H9 (cell line): Measurements from ENCODE around the gene ETFDH. TPM values are rescaled to one million over a fixed set of nuclear protein-coding genes. Genes with fewer than 3 reads are reported as not detected.
A peak's percentile ranks its signal among the peaks of the same experiment; 100 is the strongest.

ENCODE experiments used
- DNase-seq: peaks from one replicate; pipeline ENCODE4 v3.0.0-alpha.2; 2017
- H2AFZ ChIP-seq: one replicate; pipeline ENCODE4 v1.6.1; 2013; ENCODE audit warnings: mild to moderate bottlenecking, low read length, control low read depth, moderate library complexity
- H2AK5ac ChIP-seq: 2 replicates; pipeline ENCODE4 v1.6.1; 2013; ENCODE audit warnings: low read length, control low read depth, mixed read lengths; ENCODE audit not compliant: insufficient read length
- H2BK120ac ChIP-seq: one replicate; pipeline ENCODE4 v1.6.1; 2013; ENCODE audit warnings: low read depth, mild to moderate bottlenecking, low read length, control low read depth, inconsistent platforms; ENCODE audit not compliant: poor library complexity, severe bottlenecking
- H2BK12ac ChIP-seq: 2 replicates; pipeline ENCODE4 v1.6.1; 2013; ENCODE audit warnings: low read length, control low read depth, mixed read lengths, low read depth; ENCODE audit not compliant: insufficient read length
- H2BK15ac ChIP-seq: 2 replicates; pipeline ENCODE4 v1.6.1; 2013; ENCODE audit warnings: low read depth, low read length, control low read depth
- H2BK20ac ChIP-seq: one replicate; pipeline ENCODE4 v1.6.1; 2013; ENCODE audit warnings: low read depth, mild to moderate bottlenecking, low read length, control low read depth, inconsistent platforms; ENCODE audit not compliant: poor library complexity, severe bottlenecking
- H2BK5ac ChIP-seq: 2 replicates; pipeline ENCODE4 v1.6.1; 2013; ENCODE audit warnings: low read length, control low read depth, mixed read lengths; ENCODE audit not compliant: insufficient read length
- H3K14ac ChIP-seq: 2 replicates; pipeline ENCODE4 v1.6.1; 2013; ENCODE audit warnings: low read length, control low read depth; ENCODE audit not compliant: insufficient read depth
- H3K18ac ChIP-seq: 2 replicates; pipeline ENCODE4 v1.6.1; 2013; ENCODE audit warnings: low read depth, mild to moderate bottlenecking, mixed read lengths, low read length, control low read depth; ENCODE audit not compliant: insufficient read length
- H3K23ac ChIP-seq: 2 replicates; pipeline ENCODE4 v1.6.1; 2013; ENCODE audit warnings: low read length, control low read depth, mixed read lengths, low read depth; ENCODE audit not compliant: insufficient read length
- H3K23me2 ChIP-seq: 2 replicates; pipeline ENCODE4 v1.6.1; 2013; ENCODE audit warnings: low read depth, mild to moderate bottlenecking, mixed read lengths, low read length, control low read depth; ENCODE audit not compliant: insufficient read length, poor library complexity, severe bottlenecking
- H3K27ac ChIP-seq: 2 replicates; pipeline ENCODE4 v1.5.1; 2013; ENCODE audit warnings: low read length, control low read depth, mixed read lengths, low read depth; ENCODE audit not compliant: insufficient read length
- H3K27me3 ChIP-seq: 2 replicates; pipeline ENCODE4 v1.6.1; 2013; ENCODE audit warnings: low read length, control low read depth, inconsistent platforms; ENCODE audit not compliant: insufficient read depth
- H3K4ac ChIP-seq: 2 replicates; pipeline ENCODE4 v1.6.1; 2013; ENCODE audit warnings: low read depth, mild to moderate bottlenecking, control low read depth, inconsistent platforms, low read length, moderate library complexity
- H3K4me1 ChIP-seq: 2 replicates; pipeline ENCODE4 v1.6.1; 2013; ENCODE audit warnings: low read length, control low read depth, inconsistent platforms; ENCODE audit not compliant: insufficient read depth
- H3K4me2 ChIP-seq: 2 replicates; pipeline ENCODE4 v1.6.1; 2013; ENCODE audit warnings: low read length, control low read depth, mixed read lengths; ENCODE audit not compliant: insufficient read length, insufficient read depth
- H3K56ac ChIP-seq: 2 replicates; pipeline ENCODE4 v1.6.1; 2013; ENCODE audit warnings: low read depth, mild to moderate bottlenecking, mixed read lengths, low read length, control low read depth; ENCODE audit not compliant: insufficient read length
- H3K79me1 ChIP-seq: 2 replicates; pipeline ENCODE4 v1.6.1; 2013; ENCODE audit warnings: low read depth, mild to moderate bottlenecking, moderate library complexity, low read length, control low read depth, inconsistent platforms; ENCODE audit not compliant: insufficient read depth, poor library complexity, severe bottlenecking
- H3K79me2 ChIP-seq: 2 replicates; pipeline ENCODE4 v1.6.1; 2013; ENCODE audit warnings: low read length, control low read depth, inconsistent platforms; ENCODE audit not compliant: insufficient read depth
- H3K9ac ChIP-seq: 2 replicates; pipeline ENCODE4 v1.6.1; 2013; ENCODE audit warnings: low read length, control low read depth, mixed read lengths; ENCODE audit not compliant: insufficient read length; ENCODE audit errors: extremely low read depth
- H3K9me3 ChIP-seq: one replicate; pipeline ENCODE4 v1.6.1; 2013; ENCODE audit warnings: low read depth, low read length, inconsistent platforms; ENCODE audit not compliant: control insufficient read depth
- H3T11ph ChIP-seq: one replicate; pipeline ENCODE4 v1.6.1; 2013; ENCODE audit warnings: mild to moderate bottlenecking, low read length, control low read depth, inconsistent platforms
- H4K20me1 ChIP-seq: one replicate; pipeline ENCODE4 v1.6.1; 2013; ENCODE audit not compliant: control insufficient read depth, insufficient read length, insufficient read depth
- H4K5ac ChIP-seq: 2 replicates; pipeline ENCODE4 v1.6.1; 2013; ENCODE audit warnings: low read depth, mild to moderate bottlenecking, mixed read lengths, low read length, control low read depth; ENCODE audit not compliant: insufficient read length
- H4K8ac ChIP-seq: replicated peaks from 2 replicates; pipeline ENCODE4 v1.6.1; 2013; ENCODE audit warnings: low read length, control low read depth, mixed read lengths, low read depth; ENCODE audit not compliant: insufficient read length
- H4K91ac ChIP-seq: 2 replicates; pipeline ENCODE4 v1.6.1; 2013; ENCODE audit warnings: low read depth, mild to moderate bottlenecking, moderate library complexity, mixed read lengths, low read length, control low read depth; ENCODE audit not compliant: insufficient read length
- H3K27ac Mint-ChIP-seq, 3 experiments: 2 replicates in 2 of 3; 3 replicates in 1 of 3; pipeline ENCODE4 v1.8.0; 2020 to 2021; ENCODE audit warnings: mixed read lengths in 3 of 3, mild to moderate bottlenecking in 1 of 3, moderate library complexity in 1 of 3
- H3K27me3 Mint-ChIP-seq: 2 replicates; pipeline ENCODE4 v1.8.0; 2021; ENCODE audit warnings: low read depth, mild to moderate bottlenecking, moderate library complexity, mixed read lengths
- H3K36me3 Mint-ChIP-seq, 3 experiments: 2 replicates in 2 of 3; 3 replicates in 1 of 3; pipeline ENCODE4 v1.8.0; 2020 to 2021; ENCODE audit warnings: low read depth in 3 of 3, mixed read lengths in 3 of 3; ENCODE audit not compliant: insufficient read depth in 1 of 3
- H3K4me1 Mint-ChIP-seq, 2 experiments: 2 replicates each; pipeline ENCODE4 v1.8.0; 2020; ENCODE audit warnings: mixed read lengths in 2 of 2
- H3K4me3 Mint-ChIP-seq, 2 experiments: 2 replicates in 1 of 2; 3 replicates in 1 of 2; pipeline ENCODE4 v1.8.0; 2020 to 2021; ENCODE audit warnings: mild to moderate bottlenecking in 2 of 2, mixed read lengths in 2 of 2, moderate library complexity in 1 of 2
- H3K9me3 Mint-ChIP-seq, 2 experiments: 2 replicates in 1 of 2; 3 replicates in 1 of 2; pipeline ENCODE4 v1.8.0; 2020; ENCODE audit warnings: mild to moderate bottlenecking in 2 of 2, mixed read lengths in 2 of 2, moderate library complexity in 1 of 2
- WGBS: extraction: QIAGEN DNeasy Blood & Tissue Kit; methylation state at CpG from one replicate; pipeline ENCODE4 v1.1.7; 2013; ENCODE audit warnings: missing lambda C conversion rate, low lambda C conversion rate, mixed read lengths; ENCODE audit not compliant: insufficient read length; ENCODE audit errors: extremely low coverage; 5-methylcytosine and 5-hydroxymethylcytosine counted together
- total RNA-seq: library from RNA; stranded (reverse); gene quantifications from 2 replicates; pipeline ENCODE4 v1.2.1, GENCODE V29; 2021
- TF ChIP-seq, protein P1 (sequence below): fragments of 200-600 bp; sonication (generic); conservative IDR thresholded peaks from 3 replicates; pipeline ENCODE4 v1.8.0; 2021; ENCODE audit warnings: antibody characterized with exemption, mild to moderate bottlenecking

The ETFDH gene
- total RNA-seq, 1 experiment from 2014 or later = 12.8 TPM

- WGBS = no CpG with 5 or more reads among the region's 16 CpGs
Observed at GRCh38 chr4:158722291-158722916, 50.3 kb downstream of the ETFDH start.

More at GRCh38 chr4:158722291-158722916, 50.3 kb downstream of the ETFDH start:
- Histone ChIP-seq H4K20me1 (no peaks in the 10 kb centered on the region), H3K23ac (no peak overlapping the region), H3T11ph (no peak overlapping the region), H2AK5ac (no peak overlapping the region), H3K79me1 (peaks cover 2% of the 10 kb centered on the region), H2BK12ac (no peak overlapping the region), H3K9me3 (no peaks in the 10 kb centered on the region), H3K4me1 (peaks cover 2% of the 10 kb centered on the region; the same call in 1 of the 2 replicates), H2AFZ (no peak overlapping the region), H2BK15ac (no peak overlapping the region), H3K27ac (no peak overlapping the region), H2BK5ac (no peak overlapping the region), H4K5ac (peak overlapping the region; percentile 92), H4K91ac (no peak overlapping the region), H4K8ac (no peak overlapping the region), H3K9ac (peak overlapping the region; percentile 81), H3K18ac (peak overlapping the region; percentile 93), H3K79me2 (peaks cover 8% of the 10 kb centered on the region; the same call in 1 of the 2 replicates), H2BK20ac (no peak overlapping the region), H3K14ac (peak overlapping the region; percentile 96; the same call in 1 of the 2 replicates), H3K4me2 (peak overlapping the region; percentile 88), H3K23me2 (peaks cover 12% of the 10 kb centered on the region), H2BK120ac (no peak overlapping the region), H3K56ac (no peak overlapping the region), H3K27me3 (no peaks in the 10 kb centered on the region), H3K4ac (no peak overlapping the region; the same call in 1 of the 2 replicates)
- Mint-ChIP-seq H3K27ac (peak overlapping the region; percentile 52 to 95 (median 73); a peak in 6 of 7 replicates), H3K4me1 (peaks cover 11 to 14% of the 10 kb centered on the region in 2 experiments), H3K4me3 (peak overlapping the region; percentile 86 to 92), H3K27me3 (no peaks in the 10 kb centered on the region), H3K9me3 (no peaks in the 10 kb centered on the region), H3K36me3 (peaks cover 27 to 41% (median 38%) of the 10 kb centered on the region in 3 experiments)
- peak; percentile 26 for DNase-seq
- TF ChIP-seq, protein P1, sequence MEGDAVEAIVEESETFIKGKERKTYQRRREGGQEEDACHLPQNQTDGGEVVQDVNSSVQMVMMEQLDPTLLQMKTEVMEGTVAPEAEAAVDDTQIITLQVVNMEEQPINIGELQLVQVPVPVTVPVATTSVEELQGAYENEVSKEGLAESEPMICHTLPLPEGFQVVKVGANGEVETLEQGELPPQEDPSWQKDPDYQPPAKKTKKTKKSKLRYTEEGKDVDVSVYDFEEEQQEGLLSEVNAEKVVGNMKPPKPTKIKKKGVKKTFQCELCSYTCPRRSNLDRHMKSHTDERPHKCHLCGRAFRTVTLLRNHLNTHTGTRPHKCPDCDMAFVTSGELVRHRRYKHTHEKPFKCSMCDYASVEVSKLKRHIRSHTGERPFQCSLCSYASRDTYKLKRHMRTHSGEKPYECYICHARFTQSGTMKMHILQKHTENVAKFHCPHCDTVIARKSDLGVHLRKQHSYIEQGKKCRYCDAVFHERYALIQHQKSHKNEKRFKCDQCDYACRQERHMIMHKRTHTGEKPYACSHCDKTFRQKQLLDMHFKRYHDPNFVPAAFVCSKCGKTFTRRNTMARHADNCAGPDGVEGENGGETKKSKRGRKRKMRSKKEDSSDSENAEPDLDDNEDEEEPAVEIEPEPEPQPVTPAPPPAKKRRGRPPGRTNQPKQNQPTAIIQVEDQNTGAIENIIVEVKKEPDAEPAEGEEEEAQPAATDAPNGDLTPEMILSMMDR = no peak
